Endothelial cell of umbilical vein (primary cell): ENCODE results near the gene GPR107. TPM values are rescaled to one million over a fixed set of nuclear protein-coding genes. Genes with fewer than 3 reads are reported as not detected.
A peak's percentile ranks its signal among the peaks of the same experiment; 100 is the strongest.

ENCODE experiments used
- Bru-seq: library from RNA; stranded (reverse); fragments of 400-500 nt; gene quantifications from one replicate; lab custom pipeline; 2021; lab: Mats Ljungman, UMichigan
- BruChase-seq, 2 experiments: library from RNA; stranded (reverse); fragments of 400-500 nt; gene quantifications; one replicate each; lab custom pipeline; 2021; lab: Mats Ljungman, UMichigan
- BruUV-seq: library from RNA; stranded (reverse); fragments of 400-500 nt; replicated peaks from 2 replicates; lab custom pipeline; 2021; lab: Mats Ljungman, UMichigan
- CTCF ChIA-PET: fragments of 300-600, 350-600 bp; sonication (Branson Sonifier 250); formaldehyde crosslinking; loops from one replicate; lab custom pipeline; 2021; ENCODE audit warnings: antibody characterized with exemption, inconsistent platforms; lab: Charles Lee
- POLR2A ChIA-PET: fragments of 300-600, 350-600 bp; sonication (Branson Sonifier 250); formaldehyde crosslinking; loops from one replicate; lab custom pipeline; 2021; ENCODE audit warnings: antibody characterized with exemption, inconsistent platforms; lab: Charles Lee
- DNase-seq: peaks from one replicate; pipeline ENCODE4 v3.0.0-alpha.2; 2011; ENCODE audit warnings: low read depth, low spot score
- FAIRE-seq: peaks from 2 replicates; lab custom pipeline; 2011; peaks lifted over from hg19 to GRCh38; lab: Jason Lieb, UNC
- H2AFZ ChIP-seq: 2 replicates; pipeline ENCODE4 v1.6.0; 2012; ENCODE audit warnings: low read depth, low read length, control low read depth, inconsistent platforms
- H3K27ac ChIP-seq: 2 replicates; pipeline ENCODE4 v1.5.1; 2011; ENCODE audit warnings: low read depth, mild to moderate bottlenecking, control low read depth, low read length, moderate library complexity; ENCODE audit not compliant: insufficient read depth
- H3K27me3 ChIP-seq, 2 experiments: 2 replicates each; pipeline versions ENCODE4 v1.6.0 to v1.6.1; 2011; ENCODE audit warnings: low read length in 2 of 2, mixed read lengths in 1 of 2; ENCODE audit not compliant: control insufficient read depth in 2 of 2, insufficient read depth in 2 of 2
- H3K36me3 ChIP-seq, 2 experiments: 2 replicates in 1 of 2; 3 replicates in 1 of 2; pipeline ENCODE4 v1.5.1; 2011; ENCODE audit warnings: low read length in 2 of 2, mild to moderate bottlenecking in 1 of 2, moderate library complexity in 1 of 2; ENCODE audit not compliant: control insufficient read depth in 2 of 2, insufficient read depth in 2 of 2; ENCODE audit errors: extremely low read depth in 1 of 2
- H3K4me1 ChIP-seq: 3 replicates; pipeline ENCODE4 v1.5.1; 2011; ENCODE audit warnings: mild to moderate bottlenecking, low read length; ENCODE audit not compliant: control insufficient read depth, insufficient read depth; ENCODE audit errors: extremely low read depth
- H3K4me2 ChIP-seq: 2 replicates; pipeline ENCODE4 v1.6.1; 2011; ENCODE audit warnings: low read length, control low read depth, mixed read lengths; ENCODE audit not compliant: insufficient read depth
- H3K4me3 ChIP-seq, 3 experiments: fragments of 200-600 bp in 1 of 3; sonication (generic), shearing (Covaris generic) in 1 of 3; replicated peaks in 1 of 3; 2 replicates each; pipeline ENCODE4 v1.5.1; 2011 to 2016; ENCODE audit warnings: control low read depth in 3 of 3, low read length in 3 of 3, mild to moderate bottlenecking in 2 of 3, inconsistent platforms in 1 of 3, low read depth in 1 of 3, moderate library complexity in 1 of 3; ENCODE audit not compliant: insufficient read depth in 1 of 3
- H3K79me2 ChIP-seq: 2 replicates; pipeline ENCODE4 v1.6.0; 2012; ENCODE audit warnings: low read length, inconsistent platforms; ENCODE audit not compliant: control insufficient read depth, insufficient read depth
- H3K9ac ChIP-seq: replicated peaks from 2 replicates; pipeline ENCODE3; 2011; ENCODE audit warnings: low read length, control low read depth; ENCODE audit not compliant: insufficient read depth; ENCODE audit errors: extremely low read depth
- H3K9me1 ChIP-seq: replicated peaks from 3 replicates; pipeline ENCODE4 v1.6.0; 2011; ENCODE audit warnings: mild to moderate bottlenecking, low read length; ENCODE audit not compliant: control insufficient read depth, insufficient read depth; ENCODE audit errors: extremely low read depth
- H3K9me3 ChIP-seq: replicated peaks from 2 replicates; pipeline ENCODE4 v1.5.1; 2012; ENCODE audit warnings: low read length, inconsistent platforms; ENCODE audit not compliant: control insufficient read depth, insufficient read depth
- H4K20me1 ChIP-seq: replicated peaks from 2 replicates; pipeline ENCODE3; 2011; ENCODE audit warnings: mild to moderate bottlenecking, low read length; ENCODE audit not compliant: control insufficient read depth, insufficient read depth; ENCODE audit errors: extremely low read depth
- CTCF ChIP-seq, 2 donors: IDR thresholded peaks; 1 replicate in 1 of 2; 2 replicates in 1 of 2; pipeline ENCODE4 v1.5.1; 2011; ENCODE audit warnings: low read length in 2 of 2, mild to moderate bottlenecking in 2 of 2, moderate library complexity in 2 of 2, control low read depth in 1 of 2, inconsistent platforms in 1 of 2, low read depth in 1 of 2; ENCODE audit not compliant: insufficient read depth in 1 of 2; ENCODE audit errors: extremely low read depth in 1 of 2
- EZH2 ChIP-seq: IDR thresholded peaks from 2 replicates; pipeline ENCODE4 v1.6.1; 2012; ENCODE audit warnings: borderline replicate concordance, low read depth, mild to moderate bottlenecking, moderate library complexity, low read length, inconsistent platforms; ENCODE audit not compliant: severe bottlenecking
- FOS ChIP-seq: IDR thresholded peaks from 2 replicates; pipeline ENCODE4 v1.6.1; 2011; ENCODE audit warnings: mild to moderate bottlenecking, low read length, moderate library complexity, borderline replicate concordance; ENCODE audit not compliant: insufficient read depth
- GATA2 ChIP-seq: IDR thresholded peaks from 2 replicates; pipeline ENCODE4 v1.7.0; 2011; ENCODE audit warnings: low read depth, mild to moderate bottlenecking, moderate library complexity, mixed read lengths, low read length; ENCODE audit not compliant: insufficient read length, insufficient read depth
- JUN ChIP-seq: IDR thresholded peaks from 2 replicates; pipeline ENCODE4 v1.6.1; 2011; ENCODE audit warnings: borderline replicate concordance, low read depth; ENCODE audit not compliant: insufficient read length, insufficient read depth
- MAX ChIP-seq: IDR thresholded peaks from 2 replicates; pipeline ENCODE4 v1.6.1; 2011; ENCODE audit not compliant: insufficient read depth, insufficient read length
- MYC ChIP-seq: IDR thresholded peaks from one replicate; pipeline ENCODE4 v1.6.1; 2011; ENCODE audit warnings: mild to moderate bottlenecking, low read depth, low read length
- POLR2A ChIP-seq: IDR thresholded peaks from 2 replicates; pipeline ENCODE4 v1.6.1; 2012; ENCODE audit warnings: low read depth, mild to moderate bottlenecking, control low read depth, low read length
- POLR2AphosphoS5 ChIP-seq: IDR thresholded peaks from 2 replicates; pipeline ENCODE4 v1.6.1; 2012; ENCODE audit warnings: low read depth, mild to moderate bottlenecking, control low read depth, low read length, moderate library complexity; ENCODE audit not compliant: insufficient read depth
- dilution Hi-C: fragments of 300-500 bp; cut with MboI; formaldehyde crosslinking; loops from one replicate; pipeline ENCODE4 v1.15.0; 2019; ENCODE audit warnings: low sequenced_read_pairs; ENCODE audit not compliant: extremely low pct_ligation_motif_present
- intact Hi-C: fragments of 100-400 bp; cut with micrococcal nuclease; formaldehyde crosslinking; loops from one replicate; pipeline ENCODE4 v1.10.0; 2022
- long read RNA-seq: library from polyadenylated mRNA; stranded (forward); transcript quantifications from one replicate; pipeline ENCODE4 v2.0.0, GENCODE V29; 2021
- polyA minus RNA-seq, 3 experiments: library from RNA; depleted of rRNA, polyadenylated mRNA; stranded (reverse); fragments of >200 nt; gene quantifications; 1 replicate in 1 of 3; 2 replicates in 2 of 3; pipeline ENCODE4 v1.2.3, GENCODE V29; 2011
- polyA plus RNA-seq, 4 experiments: library from polyadenylated mRNA; depleted of rRNA in 3 of 4; stranded (reverse) in 3 of 4; unstranded in 1 of 4; fragments of >200 nt; gene quantifications; 2 replicates each; pipeline versions ENCODE4 v1.2.1 to v1.2.3, GENCODE V29; 2011 to 2012; ENCODE audit warnings: missing spikeins in 1 of 4
- total RNA-seq: library from RNA; stranded (reverse); gene quantifications from 2 replicates; pipeline ENCODE4 v1.2.3, GENCODE V29; 2021

GPR107 gene
- total RNA-seq (38.9 and 41.5 TPM in 2 replicates), polyA plus RNA-seq (25.9 and 27.2 TPM in 2 replicates), polyA minus RNA-seq (47.9 and 53.6 TPM in 2 replicates), Bru-seq, nascent RNA (percentile 77 among the genes with signal in this experiment), BruChase-seq, experiment 1, labeled RNA remaining after a 6-hour chase (percentile 87 among the genes with signal in this experiment), BruChase-seq, experiment 2, labeled RNA remaining after a 2-hour chase (percentile 82 among the genes with signal in this experiment)
- 23.8 and 25.4 TPM in 2 replicates for polyA plus RNA-seq (2011; cell fraction: cytosol; rRNA removed)
- polyA plus RNA-seq (2011; cell fraction: nucleus; rRNA removed): 38.0 and 38.7 TPM in 2 replicates
- polyA plus RNA-seq (2012): 35.1 and 36.8 TPM in 2 replicates
- 22.6 TPM for polyA minus RNA-seq (2011; cell fraction: cytosol; rRNA and poly(A)+ RNA removed)
- polyA minus RNA-seq (2011; cell fraction: nucleus; rRNA and poly(A)+ RNA removed): 40.5 and 45.3 TPM in 2 replicates
- long read RNA-seq, full-length matches to known transcripts: 5 of 42 reads
- long read RNA-seq, partial matches to known transcripts: 6 of 42 reads
- long read RNA-seq, other reads (novel, unspliced or antisense): 31 of 42 reads

- peak within 1 kb of the TSS; percentile 100 for H3K4me2 ChIP-seq
- no peaks in the 10 kb centered on the region for H3K9me3 ChIP-seq
- TF ChIP-seq MAX (no peak), GATA2 (peak; percentile 10), POLR2A (peak; percentile 92), POLR2AphosphoS5 (peak; percentile 96), EZH2 (no peak), CTCF (IDR thresholded peaks at IDR 0.05; ENCODE audit: extremely low read depth in 1 of 2, insufficient read depth in 1 of 2, low read depth in 1 of 2, low read length in 2 of 2) (no peak), JUN (no peak), FOS (no peak), MYC (no peak)
- DNase-seq: peak; percentile 78
- TSS peak; percentile 83 for BruUV-seq
- peaks cover 15% of the 10 kb centered on the region for H3K4me1 ChIP-seq
- dilution Hi-C loops (no loop called here), intact Hi-C loops (loop anchor here (1.0 kb wide), 1 partner anchor 8 kb away; no protein-coding TSS in a partner anchor)
- FAIRE-seq: peak; percentile 90
- no peaks in the 10 kb centered on the region for H3K27me3 ChIP-seq
- H3K9me1 ChIP-seq: no peaks in the 10 kb centered on the region
- POLR2A ChIA-PET: interaction anchor here (0.5 to 1.7 kb wide), 3 partner anchors 10 to 80 kb away, joined by 3 to 5 read pairs (median 4); partner anchors contain the start of gene FNBP1
- H3K9ac ChIP-seq: peak within 1 kb of the TSS; percentile 97
- H2AFZ ChIP-seq: peak within 1 kb of the TSS; percentile 97
- H3K27ac ChIP-seq: peak within 1 kb of the TSS; percentile 94
- H3K79me2 ChIP-seq: peaks cover 40% of the 10 kb centered on the region
- no peaks in the 10 kb centered on the region for H4K20me1 ChIP-seq
- CTCF ChIA-PET: interaction anchor here (0.8 to 1.7 kb wide), 5 partner anchors 11 to 168 kb away, joined by 3 to 6 read pairs (median 4); partner anchors contain the start of gene FNBP1
- H3K36me3 ChIP-seq: no peaks in the 10 kb centered on the region
- H3K4me3 ChIP-seq: peak within 1 kb of the TSS; percentile 73 to 98 (median 96)
Measured at GRCh38 chr9:130053504-130054324, at the start of gene GPR107. Gene GPR107 (plus strand): TSS chr9:130053906. CDS start chr9:130053933, 27 bp downstream.
